Pulmonary artery endothelial cell (primary cell): ENCODE measurements around the gene GPR137C. TPM values are rescaled to one million over a fixed set of nuclear protein-coding genes. Genes with fewer than 3 reads are reported as not detected.

Experiments
- DNase-seq: peaks from one replicate; pipeline ENCODE4 v3.0.0-alpha.2; 2011; ENCODE audit warnings: low read depth, low spot score
- total RNA-seq: library from RNA; depleted of rRNA; stranded (reverse); fragments of >200 nt; gene quantifications from 2 replicates; pipeline ENCODE4 v1.2.3, GENCODE V29; 2014

The GPR137C gene, protein sequence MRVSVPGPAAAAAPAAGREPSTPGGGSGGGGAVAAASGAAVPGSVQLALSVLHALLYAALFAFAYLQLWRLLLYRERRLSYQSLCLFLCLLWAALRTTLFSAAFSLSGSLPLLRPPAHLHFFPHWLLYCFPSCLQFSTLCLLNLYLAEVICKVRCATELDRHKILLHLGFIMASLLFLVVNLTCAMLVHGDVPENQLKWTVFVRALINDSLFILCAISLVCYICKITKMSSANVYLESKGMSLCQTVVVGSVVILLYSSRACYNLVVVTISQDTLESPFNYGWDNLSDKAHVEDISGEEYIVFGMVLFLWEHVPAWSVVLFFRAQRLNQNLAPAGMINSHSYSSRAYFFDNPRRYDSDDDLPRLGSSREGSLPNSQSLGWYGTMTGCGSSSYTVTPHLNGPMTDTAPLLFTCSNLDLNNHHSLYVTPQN
- total RNA-seq: 0.79 and 1.6 TPM in 2 replicates

DNA sequence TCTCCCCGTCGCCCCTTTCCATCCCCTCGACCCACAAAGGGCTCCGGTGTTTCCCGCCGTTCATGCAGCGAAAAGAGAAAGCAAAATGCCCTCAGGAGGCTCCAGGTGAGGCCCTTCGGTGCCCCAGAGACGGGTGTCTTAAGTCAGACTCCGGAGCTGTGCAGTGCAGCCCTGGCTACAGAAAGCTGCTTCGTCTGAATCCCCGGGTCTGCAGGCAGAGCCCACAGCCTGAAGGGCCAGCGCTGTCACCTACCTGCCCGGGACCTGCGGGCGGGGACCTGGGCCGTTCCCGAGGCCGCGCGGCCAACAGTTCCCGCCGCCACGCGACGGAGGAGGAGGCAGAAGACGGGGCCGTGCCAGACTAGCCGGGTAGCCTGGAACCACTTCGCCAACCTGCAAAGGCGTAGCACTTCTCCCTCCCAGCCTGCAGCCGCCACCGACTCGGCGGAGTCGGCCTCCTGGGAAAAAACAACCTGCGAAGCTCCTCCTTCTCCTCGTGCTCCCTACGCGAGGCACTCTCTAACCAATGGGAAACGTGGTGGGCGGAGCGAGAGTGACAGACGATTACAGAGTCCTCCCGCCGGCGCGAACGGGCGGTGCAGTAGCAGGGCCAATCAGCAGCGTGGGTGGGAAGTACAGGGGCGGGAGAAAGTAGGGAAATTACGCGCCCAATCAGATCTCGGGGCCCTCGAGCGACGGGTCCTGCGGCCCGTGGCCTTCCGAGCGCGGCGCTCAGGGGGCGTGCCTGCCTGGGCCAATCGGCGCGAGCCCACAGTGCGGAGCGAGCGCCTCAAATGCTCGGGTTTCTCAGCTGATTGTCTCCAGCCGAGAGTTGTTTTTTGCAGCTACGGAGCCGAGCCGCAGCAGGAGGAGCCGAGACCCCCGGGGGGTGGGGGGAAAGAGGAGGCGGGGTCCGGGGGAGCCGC, at the start of gene GPR137C, which contains the start of gene TXNDC16:
GPR137C (plus strand) TSS at position 774 of the 926 bp plus-strand sequence. CDS start 312 bp downstream, outside the sequence.
TXNDC16 (minus strand) TSS at position 443 of the 926 bp plus-strand sequence. CDS start 8,948 bp downstream, outside the sequence.
- DNase-seq: peak; percentile 97

DNA sequence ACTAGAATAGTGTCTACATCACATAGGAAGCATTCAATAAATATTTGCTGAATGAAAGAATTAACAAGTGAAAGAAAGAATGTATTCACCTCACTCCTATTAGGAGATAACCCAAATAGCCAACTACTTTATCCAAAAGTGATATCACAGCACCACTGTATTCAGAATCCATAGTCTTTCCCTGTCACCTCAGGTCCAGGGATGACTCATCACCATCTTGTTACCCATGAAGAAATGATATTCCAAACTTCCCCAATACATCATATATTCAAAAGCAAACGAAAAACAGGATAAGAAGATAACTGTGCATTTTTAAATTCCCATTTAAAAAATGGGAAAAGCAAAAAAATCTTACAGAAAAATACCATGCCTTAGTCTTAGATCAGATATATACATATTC, 39.4 kb upstream of the GPR137C start:
- DNase-seq: no peak

DNA sequence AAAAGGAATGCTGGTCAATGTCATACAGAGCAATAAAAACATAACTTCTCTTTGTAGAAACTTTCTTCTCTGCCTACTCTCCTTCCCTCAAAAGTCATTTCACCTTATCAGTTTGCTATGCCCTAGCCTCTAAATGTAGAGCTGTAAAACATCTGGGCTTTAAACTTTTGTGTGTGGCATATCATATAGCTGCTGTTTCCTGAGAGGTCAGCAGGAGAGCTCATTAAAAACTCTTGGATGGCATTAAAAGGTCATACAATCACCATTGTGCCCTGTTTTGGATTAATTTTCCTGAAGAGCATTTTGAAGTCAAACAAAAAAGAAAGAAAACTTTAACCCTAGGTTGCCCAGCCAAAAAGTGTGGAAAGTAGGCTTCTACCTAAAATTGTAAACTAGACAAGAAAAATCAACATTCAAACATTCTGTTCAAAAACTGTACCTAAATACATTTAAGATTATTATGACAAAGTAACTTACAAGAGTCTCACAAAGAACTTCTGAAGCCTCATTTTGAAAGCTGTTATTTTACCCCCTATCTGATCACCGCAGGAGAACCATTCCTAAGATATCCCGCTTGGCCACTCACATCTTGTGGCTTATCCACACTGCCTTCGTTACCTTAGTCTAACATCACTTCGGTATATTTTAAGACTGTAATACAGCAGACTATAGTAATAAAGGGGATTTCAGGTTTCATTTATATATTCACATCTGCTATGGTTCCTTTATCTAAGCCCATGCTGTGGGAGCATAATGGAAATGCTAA, 38.4 kb upstream of the GPR137C start:
- DNase-seq: no peak

DNA sequence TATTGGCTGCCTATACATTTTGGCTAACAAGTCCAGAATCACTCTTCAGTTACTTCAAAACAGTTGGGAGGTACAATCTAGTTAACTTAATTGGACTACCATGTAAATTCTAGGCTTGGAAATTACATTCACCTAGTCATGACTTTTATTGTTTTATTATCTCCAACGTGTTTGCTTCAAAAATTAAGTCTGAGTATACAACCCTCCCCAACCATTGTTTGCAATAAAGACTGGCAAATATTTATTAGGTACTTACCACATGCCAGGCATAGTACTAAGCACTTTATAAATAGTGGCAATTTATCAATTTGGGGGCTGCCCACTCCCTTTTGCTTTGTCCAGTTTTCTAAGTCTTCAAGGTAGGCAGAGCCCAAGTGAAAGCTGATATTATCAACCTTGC, 30.6 kb upstream of the GPR137C start:
- DNase-seq: no peak

DNA sequence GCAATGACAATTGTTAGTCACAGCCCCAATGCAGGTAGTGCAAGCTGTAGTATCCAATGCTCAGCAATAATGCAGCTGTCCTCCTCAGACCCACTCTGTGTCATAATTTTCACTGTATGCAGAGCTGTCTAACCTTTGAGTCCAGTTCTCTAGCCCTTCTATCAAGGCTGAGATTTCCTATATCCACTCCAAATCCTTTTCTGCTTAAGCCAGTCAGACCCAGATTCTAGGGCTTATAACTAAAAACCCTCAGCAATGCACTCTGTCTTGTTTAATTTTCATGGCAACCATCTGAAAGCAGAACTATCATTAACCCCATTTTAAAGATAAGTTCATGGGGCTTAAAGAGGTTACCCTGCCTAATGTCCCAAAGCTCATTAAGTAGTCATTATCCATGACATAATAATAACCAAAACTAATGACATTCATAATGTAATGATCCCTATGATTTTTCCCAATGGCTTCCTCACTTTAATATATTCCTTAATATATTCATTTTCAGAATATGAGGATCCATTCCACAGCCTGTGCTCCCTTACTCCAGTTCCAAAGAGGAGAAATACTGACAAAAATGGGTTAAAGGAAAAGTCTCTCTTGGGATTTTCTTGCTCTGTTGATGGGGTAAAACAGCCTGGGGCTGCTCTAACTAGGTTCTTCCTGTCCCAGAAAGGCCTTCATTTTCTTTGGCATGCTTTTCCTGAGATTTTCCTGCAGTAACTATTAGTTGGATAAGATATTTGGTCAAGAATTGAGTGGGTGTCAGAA, 29.9 kb upstream of the GPR137C start:
- no peak for DNase-seq

DNA sequence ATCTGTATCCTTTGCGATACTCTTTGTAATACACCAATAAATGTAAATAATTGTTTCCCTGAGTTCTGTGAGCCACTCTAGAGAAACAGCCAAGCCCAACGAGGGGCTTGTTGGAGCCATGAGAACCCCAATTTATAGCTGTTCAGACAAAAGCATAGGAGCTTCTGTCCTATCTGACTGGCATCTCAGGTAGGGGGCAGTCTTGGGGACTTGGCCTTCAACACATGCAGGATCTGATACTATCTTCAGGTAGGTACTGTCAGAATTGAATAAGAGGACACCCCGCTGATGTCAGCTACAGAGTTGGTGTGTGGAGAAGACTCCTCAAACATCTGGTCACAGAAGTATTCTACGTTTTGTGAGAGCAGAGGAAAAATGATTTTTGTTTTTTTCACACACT, 25.6 kb upstream of the GPR137C start:
- DNase-seq: no peak

DNA sequence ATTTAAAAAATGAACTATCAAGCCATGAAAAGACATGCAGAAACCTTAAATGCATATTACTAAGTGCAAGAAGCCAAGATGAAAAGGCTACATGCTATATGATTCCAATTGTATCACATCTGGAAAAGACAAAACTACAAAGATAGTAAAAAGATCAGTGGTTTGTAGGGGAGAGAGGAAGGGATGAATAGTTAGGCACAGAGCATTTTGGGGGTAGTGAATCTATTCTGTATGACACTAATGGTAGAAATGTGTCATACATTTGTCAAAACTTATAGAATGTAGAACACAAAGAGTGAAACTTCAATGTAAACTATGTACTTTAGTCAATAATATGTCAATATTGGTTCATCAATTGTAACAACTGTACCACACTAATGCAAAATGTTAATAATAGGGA, 21.2 kb upstream of the GPR137C start:
- no peak for DNase-seq

DNA sequence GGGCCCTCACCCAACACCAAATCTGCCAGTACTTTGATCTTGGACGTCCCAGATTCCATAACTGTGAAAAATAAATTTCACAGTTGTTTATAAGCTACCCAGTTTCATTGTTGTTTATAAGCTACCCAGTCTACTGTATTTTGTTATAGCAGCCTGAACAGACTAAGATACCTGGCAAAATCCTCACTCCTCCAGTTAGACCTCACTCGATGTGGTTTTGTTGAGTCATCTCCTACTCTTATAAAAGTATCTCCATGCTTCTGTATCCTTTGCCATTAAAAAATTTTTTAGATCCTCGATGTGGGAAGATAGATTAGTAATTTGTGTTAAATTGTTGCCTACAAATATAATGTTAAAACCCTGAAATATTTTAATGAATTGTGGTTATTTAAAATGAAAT, 16.4 kb upstream of the GPR137C start:
- no peak for DNase-seq

DNA sequence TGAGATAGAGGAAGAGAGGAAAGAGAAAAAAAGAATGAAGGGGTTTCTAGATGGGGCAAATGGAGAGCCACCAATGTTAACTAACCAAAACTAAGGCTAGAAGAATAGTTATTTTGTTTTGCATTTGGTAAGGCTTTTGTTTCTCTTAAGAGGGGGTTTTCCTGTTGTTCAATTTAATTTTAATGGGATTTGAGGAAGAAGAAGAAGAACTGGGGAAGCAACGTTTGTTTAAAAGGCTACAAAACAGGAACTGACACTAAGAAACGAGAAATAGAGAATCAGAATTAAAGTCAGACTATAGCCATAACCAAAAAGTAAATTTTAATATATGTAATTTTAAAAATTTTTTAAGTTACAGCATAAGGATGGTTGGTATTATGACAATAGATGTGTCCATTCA, 14.0 kb upstream of the GPR137C start:
- no peak for DNase-seq

DNA sequence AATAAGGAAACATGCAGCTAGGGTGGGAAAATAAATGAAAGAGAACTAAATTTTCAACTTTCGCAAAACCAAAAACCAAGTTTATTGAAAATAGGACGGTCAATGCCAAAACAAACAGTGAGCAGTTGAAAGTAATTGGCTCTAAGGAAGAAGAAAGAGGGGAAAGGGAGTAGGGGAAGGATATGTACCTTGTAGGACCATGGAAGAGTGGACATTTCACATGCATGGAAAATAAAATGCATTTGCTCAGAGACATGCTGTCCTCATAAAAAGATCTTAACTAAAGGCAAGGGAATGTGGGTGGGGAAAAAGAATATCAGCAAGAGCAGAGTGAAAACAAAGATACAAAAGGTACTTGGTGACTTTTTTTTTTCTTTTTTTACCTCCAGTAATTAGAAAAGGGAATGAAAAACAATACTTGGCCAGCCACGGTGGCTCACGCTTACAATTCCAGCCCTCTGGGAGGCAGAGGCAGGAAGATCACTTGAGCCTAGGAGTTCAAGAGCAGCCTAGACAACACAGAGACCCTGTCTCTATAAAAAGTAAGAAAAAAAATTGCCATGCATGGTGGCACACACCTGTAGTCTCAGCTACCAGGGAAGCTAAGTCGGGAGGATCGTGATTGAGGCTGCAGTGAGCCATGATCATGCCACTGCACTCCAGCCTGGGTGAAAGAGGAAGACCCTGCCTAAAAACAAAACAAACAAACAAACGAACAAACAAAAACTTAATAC, 6.9 kb upstream of the GPR137C start:
- no peak for DNase-seq

DNA sequence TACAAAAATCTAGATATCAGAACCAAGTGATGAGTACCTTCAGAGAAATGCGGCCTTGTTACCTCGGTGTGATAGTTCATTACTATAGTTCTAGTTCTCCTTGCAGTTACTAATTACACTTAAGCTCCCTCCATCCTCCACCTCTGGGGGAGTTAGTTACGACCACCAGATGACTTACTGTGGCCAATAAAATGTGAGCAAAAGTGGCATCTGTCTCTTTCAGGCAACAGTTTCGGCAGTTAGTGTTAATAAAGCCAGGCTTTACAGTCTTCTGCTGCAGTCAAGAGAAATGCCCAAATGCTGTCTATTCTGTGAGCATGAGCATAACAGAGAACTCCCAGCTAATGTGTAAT, 6.3 kb upstream of the GPR137C start:
- DNase-seq: no peak

DNA sequence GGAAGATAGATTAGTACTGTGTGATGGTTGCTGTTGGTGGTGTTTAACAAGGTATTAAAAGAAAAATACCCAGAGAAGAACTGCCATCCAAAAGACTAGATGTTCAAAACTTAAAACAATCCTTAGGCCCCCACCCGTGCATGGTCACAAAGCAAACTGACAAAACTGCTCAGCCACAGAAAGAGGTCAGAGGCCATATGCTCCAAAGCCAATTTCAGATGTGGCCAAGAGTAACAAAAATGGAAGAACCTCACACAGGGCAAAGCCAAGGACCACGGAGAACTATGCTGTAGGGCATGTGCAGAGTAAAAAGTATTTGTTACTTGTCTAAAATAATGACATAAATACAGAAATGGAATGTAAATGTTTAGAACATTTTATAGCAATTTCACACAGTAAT, 5.6 kb upstream of the GPR137C start:
- DNase-seq: no peak

DNA sequence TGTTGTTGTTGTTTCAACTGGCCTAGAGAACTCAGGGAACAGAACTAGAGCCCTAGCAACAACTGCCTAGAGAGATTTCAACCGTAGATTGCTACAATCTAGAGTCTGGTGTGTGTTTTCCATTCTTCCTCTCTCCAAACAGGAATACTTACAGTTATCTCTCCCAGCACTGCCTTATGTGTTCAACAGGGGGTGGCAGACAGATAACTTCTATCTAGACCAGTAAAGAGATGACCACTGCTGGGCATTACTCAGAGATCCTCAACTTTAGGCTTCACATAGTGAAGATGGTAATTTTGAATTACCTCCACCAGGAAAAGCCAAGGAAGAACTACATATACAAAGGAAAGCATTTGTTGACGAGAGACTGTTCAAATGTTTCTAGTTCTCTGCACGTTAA, 5.1 kb upstream of the GPR137C start:
- DNase-seq: no peak

DNA sequence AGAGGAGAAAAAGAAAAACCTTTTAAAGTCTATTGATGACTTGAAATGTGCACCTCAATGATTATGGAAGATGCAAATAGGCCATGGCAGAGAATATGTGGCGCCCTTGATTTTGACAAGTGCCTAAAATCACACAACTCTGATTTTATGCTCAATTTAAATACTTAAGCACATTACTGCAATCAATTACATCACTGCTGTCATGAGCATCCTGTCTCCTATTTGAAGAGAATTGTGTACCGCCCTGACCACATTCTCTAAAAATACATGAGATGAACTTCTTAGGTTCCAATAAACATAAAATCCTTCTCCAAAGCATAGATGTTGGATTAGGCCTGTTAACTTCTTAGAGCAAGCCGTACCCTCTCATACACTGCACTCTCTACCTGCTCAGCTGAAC, 2.0 kb upstream of the GPR137C start:
- no peak for DNase-seq

DNA sequence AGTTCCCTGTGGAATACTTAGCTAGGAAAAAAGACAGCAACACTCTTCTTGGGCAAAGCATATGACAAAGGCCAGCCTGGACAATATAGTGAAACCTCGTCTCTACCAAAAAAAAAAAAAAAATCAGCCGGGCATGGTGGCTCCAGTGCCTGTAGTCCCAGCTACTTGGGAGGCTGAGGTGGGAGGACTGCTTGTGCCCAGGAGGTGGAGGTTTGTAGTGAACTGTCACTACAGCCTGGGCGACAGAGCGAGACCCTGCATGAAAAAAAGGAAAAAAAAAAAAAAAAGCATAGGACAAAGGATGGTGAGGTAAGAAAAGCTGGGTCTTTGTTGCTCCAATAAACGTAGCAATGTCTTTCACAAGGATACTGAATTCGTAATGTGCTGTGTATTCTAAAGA, 1.4 kb upstream of the GPR137C start:
- DNase-seq: no peak

DNA sequence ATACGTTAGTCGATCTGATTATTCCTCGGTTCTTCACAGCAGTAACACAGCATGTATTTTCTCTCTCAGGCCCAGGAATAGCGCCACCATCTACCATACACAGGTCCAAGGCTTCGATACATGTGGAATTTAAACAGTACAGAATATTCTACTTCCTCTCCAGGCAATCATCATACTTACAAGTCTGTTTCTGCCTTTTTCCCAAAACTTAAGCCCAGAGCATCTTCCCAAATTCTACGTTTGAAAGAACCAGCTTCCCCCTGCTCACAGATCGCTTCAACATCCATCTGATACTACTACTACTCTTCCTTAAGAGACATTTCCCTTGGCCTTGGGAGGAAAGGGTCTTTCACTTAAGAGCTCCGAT, 957 bp upstream of the GPR137C start:
- DNase-seq: no peak

DNA sequence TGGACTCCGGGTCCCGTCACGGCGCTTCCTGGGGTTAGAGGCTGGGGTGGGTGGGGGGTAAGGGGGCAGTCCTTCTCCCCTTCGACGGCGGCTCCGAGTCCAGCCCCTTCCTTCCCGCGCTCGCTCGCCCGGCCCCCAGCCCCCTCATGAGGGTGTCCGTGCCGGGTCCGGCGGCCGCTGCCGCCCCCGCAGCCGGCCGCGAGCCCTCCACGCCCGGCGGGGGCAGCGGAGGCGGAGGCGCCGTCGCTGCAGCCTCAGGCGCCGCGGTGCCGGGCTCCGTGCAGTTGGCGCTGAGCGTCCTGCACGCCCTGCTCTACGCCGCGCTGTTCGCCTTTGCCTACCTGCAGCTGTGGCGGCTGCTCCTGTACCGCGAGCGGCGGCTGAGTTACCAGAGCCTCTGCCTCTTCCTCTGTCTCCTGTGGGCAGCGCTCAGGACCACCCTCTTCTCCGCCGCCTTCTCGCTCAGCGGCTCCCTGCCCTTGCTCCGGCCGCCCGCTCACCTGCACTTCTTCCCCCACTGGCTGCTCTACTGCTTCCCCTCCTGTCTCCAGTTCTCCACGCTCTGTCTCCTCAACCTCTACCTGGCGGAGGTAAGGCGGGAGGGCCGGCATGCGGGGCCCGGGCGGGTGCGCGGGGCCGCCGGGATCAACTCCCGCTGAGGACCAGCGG, 500 bp downstream of the GPR137C start:
- DNase-seq: no peak

DNA sequence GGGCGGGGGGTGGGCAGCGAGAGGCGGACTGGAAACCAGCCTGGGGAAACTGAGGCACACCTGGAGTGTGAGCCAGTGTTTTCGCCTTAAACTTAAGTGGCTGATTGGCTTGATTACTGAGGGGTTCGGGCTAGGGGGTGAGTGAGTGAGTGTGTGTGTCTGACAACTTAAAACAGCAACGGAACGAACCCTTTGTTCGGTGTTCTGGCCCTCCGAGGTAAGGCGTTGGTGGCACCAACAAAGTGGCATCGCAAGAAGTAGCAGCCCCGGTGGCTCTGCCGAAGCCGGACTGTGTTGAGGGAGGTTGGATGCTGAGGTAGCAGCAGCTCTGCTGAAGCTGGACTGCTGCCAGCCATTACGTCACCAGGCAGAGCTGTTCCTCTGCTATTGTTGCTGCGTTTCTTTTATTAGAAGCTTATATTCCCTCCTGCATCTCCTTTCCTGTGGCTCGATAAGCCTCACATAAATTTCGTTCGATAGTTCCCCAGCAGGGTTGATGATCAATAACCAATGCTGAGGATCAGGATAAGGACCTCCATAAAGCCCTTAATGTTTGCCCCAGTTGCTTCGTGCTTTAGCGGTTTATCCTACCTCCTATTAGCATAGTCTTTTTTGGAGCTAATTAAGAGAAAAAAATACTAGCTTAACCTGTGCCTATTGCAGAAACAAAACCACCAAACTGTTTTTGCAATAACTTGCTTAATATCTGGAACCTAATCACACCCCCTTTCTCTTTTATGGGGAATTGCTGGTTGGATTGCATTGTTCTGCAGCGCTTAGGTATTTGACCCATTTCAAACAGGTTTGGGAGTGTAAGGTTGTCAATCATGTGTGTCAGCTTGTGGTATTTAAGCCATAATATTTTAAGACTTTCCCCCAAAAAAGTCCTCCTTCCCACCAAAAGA, 1.3 kb downstream of the GPR137C start:
- peak; percentile 76 for DNase-seq

DNA sequence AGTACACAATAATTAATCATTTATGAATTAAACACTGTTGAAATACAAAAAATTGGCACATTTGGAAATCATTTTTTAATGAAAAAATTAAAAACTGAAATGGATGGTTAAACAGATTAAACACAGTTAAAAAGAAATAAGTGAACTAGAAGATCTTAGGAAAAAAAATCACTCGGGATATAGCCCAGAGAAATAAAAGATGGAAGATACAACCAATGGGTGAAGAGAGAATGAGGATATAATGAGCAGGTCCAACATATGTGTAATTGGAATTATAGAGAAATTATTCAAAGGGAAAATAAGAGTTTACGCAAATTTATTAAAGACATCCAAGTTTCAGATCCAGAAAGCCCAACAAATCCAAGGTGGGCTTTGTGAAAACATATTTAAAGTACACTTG, 6.1 kb downstream of the GPR137C start:
- no peak for DNase-seq
